Upper lobe of right lung (tissue), 1 donor: Measurements from ENCODE around the gene ZNF653. TPM values are rescaled to one million over a fixed set of nuclear protein-coding genes. Genes with fewer than 3 reads are reported as not detected.

Experiments used
- ATAC-seq: fragments of 200-7000 bp; cut with Tn5 transposase; one replicate; pipeline ENCODE4 v1.9.1; 2020; ENCODE audit warnings: mild to moderate bottlenecking, moderate library complexity
- DNase-seq: peaks from one replicate; pipeline ENCODE4 v3.0.0-alpha.2; 2020
- H3K27ac ChIP-seq: fragments of 200-600 bp; one replicate; pipeline ENCODE4 v1.8.0; 2022
- H3K27me3 ChIP-seq: fragments of 200-600 bp; one replicate; pipeline ENCODE4 v1.8.0; 2022; ENCODE audit warnings: mild to moderate bottlenecking
- H3K36me3 ChIP-seq: fragments of 200-600 bp; one replicate; pipeline ENCODE4 v1.8.0; 2022
- H3K4me1 ChIP-seq: fragments of 200-600 bp; one replicate; pipeline ENCODE4 v1.8.0; 2022
- H3K4me3 ChIP-seq: fragments of 200-600 bp; one replicate; pipeline ENCODE4 v1.8.0; 2022; ENCODE audit warnings: mild to moderate bottlenecking
- H3K9me3 ChIP-seq: fragments of 200-600 bp; one replicate; pipeline ENCODE4 v1.8.0; 2022
- intact Hi-C: fragments of 100-400 bp; cut with DNase I; formaldehyde crosslinking; loops from one replicate; pipeline ENCODE4 v1.11.0; 2022
- total RNA-seq: library from RNA; stranded (reverse); fragmentation: NEBNext Ultra II Directional; extraction: Animal tissue kit (Norgen Biotek cat#: 25700); gene quantifications from one replicate; pipeline ENCODE4 v1.2.1, GENCODE V29; 2021
- TF ChIP-seq, protein P1 (sequence below): fragments of 200-600 bp; IDR thresholded peaks from one replicate; pipeline ENCODE4 v1.8.0; 2022; ENCODE audit warnings: antibody characterized with exemption
- donor health status: DM: no; HTN: yes; CAD: no; lungs with severe emphysema.

The ZNF653 gene
- total RNA-seq, 1 donor from 2014 or later: 10.7 TPM

DNA sequence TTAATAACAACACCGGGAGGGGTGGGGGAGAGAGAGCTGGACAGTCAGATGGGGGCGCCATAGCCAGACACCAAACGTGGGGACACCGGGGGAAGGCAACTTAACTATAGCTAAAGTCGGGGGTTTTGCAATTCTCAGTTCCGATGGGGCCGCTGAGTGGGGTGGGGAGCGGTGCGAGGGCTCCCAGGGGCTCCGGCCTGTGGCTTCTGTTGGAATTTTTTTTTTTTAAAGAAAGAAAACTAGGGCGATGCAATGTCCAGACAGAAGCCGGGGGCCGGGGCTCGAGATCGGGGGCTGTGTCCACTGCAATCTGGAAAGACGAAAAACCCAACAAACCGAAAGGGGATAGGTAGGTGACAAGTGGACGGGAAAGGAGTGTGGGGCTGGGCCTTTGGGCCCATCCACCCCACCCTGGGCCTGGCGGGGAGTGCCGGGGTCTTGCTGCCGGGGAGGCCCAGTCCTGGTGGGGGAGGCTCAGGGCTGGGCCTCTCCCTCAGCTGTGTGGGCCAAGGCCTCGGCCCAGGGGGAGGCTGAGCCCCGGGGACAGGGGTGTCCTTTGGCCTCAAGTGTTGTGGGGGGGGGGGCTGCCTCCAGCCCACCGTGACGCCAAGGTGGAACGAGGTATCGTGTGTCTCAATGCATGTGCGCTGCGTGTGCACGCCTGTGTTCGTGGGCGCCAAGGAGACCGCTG is 52.9 kb downstream of the ZNF653 start:
- Histone ChIP-seq H3K4me1 (no peaks in the 10 kb centered on the region), H3K27ac (no peak overlapping the region), H3K36me3 (peaks cover 20% of the 10 kb centered on the region), H3K4me3 (no peak overlapping the region), H3K9me3 (no peaks in the 10 kb centered on the region), H3K27me3 (no peaks in the 10 kb centered on the region)
- intact Hi-C loops: no loop called here
- TF ChIP-seq, protein P1, sequence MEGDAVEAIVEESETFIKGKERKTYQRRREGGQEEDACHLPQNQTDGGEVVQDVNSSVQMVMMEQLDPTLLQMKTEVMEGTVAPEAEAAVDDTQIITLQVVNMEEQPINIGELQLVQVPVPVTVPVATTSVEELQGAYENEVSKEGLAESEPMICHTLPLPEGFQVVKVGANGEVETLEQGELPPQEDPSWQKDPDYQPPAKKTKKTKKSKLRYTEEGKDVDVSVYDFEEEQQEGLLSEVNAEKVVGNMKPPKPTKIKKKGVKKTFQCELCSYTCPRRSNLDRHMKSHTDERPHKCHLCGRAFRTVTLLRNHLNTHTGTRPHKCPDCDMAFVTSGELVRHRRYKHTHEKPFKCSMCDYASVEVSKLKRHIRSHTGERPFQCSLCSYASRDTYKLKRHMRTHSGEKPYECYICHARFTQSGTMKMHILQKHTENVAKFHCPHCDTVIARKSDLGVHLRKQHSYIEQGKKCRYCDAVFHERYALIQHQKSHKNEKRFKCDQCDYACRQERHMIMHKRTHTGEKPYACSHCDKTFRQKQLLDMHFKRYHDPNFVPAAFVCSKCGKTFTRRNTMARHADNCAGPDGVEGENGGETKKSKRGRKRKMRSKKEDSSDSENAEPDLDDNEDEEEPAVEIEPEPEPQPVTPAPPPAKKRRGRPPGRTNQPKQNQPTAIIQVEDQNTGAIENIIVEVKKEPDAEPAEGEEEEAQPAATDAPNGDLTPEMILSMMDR: no peak
- DNase-seq: no peak
- ATAC-seq: no peak

DNA sequence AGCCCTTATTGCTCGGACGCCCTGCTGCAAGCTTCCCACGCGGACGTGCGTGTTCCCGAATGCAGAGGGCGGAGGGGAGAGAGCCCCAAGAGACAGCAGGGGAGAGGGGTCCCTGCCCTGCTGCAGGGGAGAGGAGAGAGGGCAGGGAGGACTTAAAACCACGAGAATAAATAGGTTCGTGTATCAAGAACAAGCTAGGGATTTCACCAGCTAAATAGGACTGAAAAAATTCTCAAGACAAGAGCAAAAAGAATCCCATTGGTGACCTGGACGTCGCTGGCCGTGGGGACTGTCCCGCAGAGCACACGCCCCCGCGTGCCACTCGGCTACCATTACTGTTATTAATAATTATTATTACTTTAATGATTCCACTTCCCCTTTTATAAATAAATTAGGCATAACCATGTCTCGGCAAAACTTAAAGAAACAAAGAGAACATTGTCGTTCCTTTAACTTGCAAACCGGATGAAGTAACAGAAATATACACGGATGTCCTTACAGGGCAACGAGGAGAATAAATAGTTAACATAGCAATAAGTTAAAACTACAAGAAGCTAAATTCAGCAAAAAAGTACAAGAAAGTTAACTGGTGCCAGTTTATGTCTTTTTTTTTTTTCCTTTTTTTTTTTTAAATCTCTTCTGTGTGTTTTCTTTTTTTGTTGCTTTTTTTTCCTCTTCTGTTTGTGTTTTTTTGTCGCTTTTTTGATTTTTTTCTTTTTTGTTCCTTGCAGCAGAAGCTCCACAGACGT is 53.6 kb downstream of the ZNF653 start:
- ATAC-seq (no peak), DNase-seq (no peak)
- H3K27me3 ChIP-seq: no peaks in the 10 kb centered on the region
- no peaks in the 10 kb centered on the region for H3K9me3 ChIP-seq
- TF ChIP-seq, protein P1: no peak
- intact Hi-C loops: no loop called here
- H3K4me1 ChIP-seq: no peaks in the 10 kb centered on the region
- no peak overlapping the region for H3K4me3 ChIP-seq
- no peak overlapping the region for H3K27ac ChIP-seq
- H3K36me3 ChIP-seq: peaks cover 25% of the 10 kb centered on the region

DNA sequence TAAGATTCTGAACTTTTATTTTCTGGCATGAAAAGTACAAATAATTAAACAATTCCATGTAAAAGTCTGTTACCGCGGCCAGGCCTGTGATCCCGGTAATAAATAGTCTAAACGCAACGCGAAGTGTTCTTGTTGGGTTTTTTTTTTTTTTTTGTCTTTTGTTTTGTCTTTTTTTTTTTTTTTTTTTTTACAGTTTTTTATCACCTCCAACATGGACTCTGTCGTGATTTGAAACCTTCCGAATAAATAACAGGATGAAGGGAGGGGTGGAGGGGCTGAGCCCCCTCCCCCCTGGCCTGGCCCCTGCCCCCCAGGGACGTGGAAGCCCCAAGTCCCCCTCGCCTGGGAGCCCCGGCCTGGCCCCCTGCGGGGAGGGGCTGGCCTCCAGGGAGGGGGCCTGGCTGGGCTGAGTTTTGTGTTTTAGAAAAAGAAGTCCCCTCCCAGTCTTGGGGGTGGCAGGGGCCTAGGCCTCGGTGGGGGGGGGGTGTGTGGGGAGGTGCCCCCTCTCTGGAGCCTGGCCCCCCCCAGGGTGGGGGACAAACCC is 54.2 kb downstream of the ZNF653 start:
- H3K4me1 ChIP-seq: no peaks in the 10 kb centered on the region
- DNase-seq (no peak), ATAC-seq (no peak)
- H3K27me3 ChIP-seq: no peaks in the 10 kb centered on the region
- TF ChIP-seq, protein P1: no peak
- intact Hi-C loops: no loop called here
- H3K4me3 ChIP-seq: no peak overlapping the region
- H3K9me3 ChIP-seq: no peaks in the 10 kb centered on the region
- peaks cover 29% of the 10 kb centered on the region for H3K36me3 ChIP-seq
- H3K27ac ChIP-seq: no peak overlapping the region

DNA sequence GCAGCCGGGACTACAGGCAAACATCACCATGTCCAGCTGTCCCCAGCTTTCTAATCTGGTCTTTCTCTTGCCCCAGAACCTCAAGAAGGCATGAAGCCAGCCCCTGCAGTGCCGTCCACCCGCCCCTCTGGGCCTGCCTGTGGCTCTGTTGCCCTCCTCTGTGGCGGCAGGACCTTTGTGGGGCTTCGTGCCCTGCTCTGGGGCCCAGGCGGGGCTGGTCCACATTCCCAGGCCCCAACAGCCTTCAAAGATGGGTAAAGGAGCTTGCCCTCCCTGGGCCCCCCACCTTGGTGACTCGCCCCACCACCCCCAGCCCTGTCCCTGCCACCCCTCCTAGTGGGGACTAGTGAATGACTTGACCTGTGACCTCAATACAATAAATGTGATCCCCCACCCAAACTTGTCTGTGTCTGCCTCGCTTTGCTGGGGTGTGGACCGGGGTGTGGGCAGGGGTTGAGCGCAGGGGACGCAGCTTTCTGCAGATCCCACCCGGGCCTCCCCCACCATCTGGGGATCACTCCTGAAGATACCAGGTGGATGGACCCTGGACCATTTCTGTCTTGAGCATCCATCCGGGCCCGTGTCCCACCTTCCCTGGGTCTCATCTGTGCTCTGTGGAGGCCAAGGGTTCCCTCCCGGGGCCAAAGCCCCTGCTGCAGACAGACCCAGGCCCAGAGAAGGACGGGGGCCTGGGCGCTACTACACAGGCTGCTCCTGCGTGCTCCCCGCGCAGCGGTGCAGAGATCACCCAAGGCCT is 54.9 kb downstream of the ZNF653 start:
- intact Hi-C loops: no loop called here
- H3K36me3 ChIP-seq: peaks cover 29% of the 10 kb centered on the region
- no peak overlapping the region for H3K27ac ChIP-seq
- no peak overlapping the region for H3K4me3 ChIP-seq
- ATAC-seq (no peak), DNase-seq (no peak)
- H3K9me3 ChIP-seq: no peaks in the 10 kb centered on the region
- H3K4me1 ChIP-seq: no peaks in the 10 kb centered on the region
- TF ChIP-seq, protein P1: no peak
- H3K27me3 ChIP-seq: no peaks in the 10 kb centered on the region

DNA sequence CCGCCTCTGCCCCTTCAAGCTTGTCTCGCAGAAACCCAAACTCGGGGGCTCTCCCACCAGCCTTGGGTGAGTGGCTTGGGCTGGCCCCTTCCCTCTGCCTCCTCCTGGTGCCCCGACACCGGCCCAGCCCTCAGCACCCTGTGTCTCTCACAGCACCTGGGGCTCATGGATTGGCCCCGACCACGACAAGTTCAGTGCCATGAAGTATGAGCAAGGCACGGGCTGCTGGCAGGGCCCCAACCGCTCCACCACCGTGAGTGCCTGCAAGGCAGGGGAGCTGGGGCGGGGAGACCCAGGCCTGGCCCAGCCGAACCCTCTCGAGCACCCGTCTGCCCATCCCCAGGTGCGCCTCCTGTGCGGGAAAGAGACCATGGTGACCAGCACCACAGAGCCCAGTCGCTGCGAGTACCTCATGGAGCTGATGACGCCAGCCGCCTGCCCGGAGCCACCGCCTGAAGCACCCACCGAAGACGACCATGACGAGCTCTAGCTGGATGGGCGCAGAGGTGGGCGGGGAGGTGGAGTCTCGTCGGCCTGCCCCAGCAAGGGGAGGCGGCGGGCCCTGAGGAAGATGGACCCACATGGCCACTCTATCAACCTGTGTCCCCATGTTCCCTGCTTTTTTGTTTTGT is 56.6 kb downstream of the ZNF653 start:
- Histone ChIP-seq H3K27ac (no peak overlapping the region), H3K27me3 (no peaks in the 10 kb centered on the region), H3K36me3 (peaks cover 45% of the 10 kb centered on the region), H3K4me1 (no peaks in the 10 kb centered on the region), H3K9me3 (no peaks in the 10 kb centered on the region), H3K4me3 (no peak overlapping the region)
- TF ChIP-seq, protein P1: no peak
- ATAC-seq: no peak
- DNase-seq: no peak
- intact Hi-C loops: loop anchor here (10.0 kb wide), 1 partner anchor 164 kb away; no protein-coding TSS in a partner anchor
